ENCODE measurements around the gene RUNX2. TPM values are rescaled to one million over a fixed set of nuclear protein-coding genes. Genes with fewer than 3 reads are reported as not detected.
"Not testable (repeated sequence)": the region's sequence is repeated elsewhere in the genome, so short reads cannot be mapped to it uniquely, and the experiment has no call there.

The RUNX2 gene
- 10 to 100 TPM in 1 of 4 donors, 1 to 10 TPM in 3; 1.4 to 40.4 (median 5.1) TPM for total RNA-seq

DNA sequence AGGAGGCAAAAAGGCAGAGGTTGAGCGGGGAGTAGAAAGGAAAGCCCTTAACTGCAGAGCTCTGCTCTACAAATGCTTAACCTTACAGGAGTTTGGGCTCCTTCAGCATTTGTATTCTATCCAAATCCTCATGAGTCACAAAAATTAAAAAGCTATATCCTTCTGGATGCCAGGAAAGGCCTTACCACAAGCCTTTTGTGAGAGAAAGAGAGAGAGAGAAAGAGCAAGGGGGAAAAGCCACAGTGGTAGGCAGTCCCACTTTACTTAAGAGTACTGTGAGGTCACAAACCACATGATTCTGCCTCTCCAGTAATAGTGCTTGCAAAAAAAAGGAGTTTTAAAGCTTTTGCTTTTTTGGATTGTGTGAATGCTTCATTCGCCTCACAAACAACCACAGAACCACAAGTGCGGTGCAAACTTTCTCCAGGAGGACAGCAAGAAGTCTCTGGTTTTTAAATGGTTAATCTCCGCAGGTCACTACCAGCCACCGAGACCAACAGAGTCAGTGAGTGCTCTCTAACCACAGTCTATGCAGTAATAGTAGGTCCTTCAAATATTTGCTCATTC lies at the start of gene RUNX2:
Gene RUNX2, plus strand, starts transcription at position 375 of the 567 bp plus-strand sequence. CDS start 397 bp downstream, outside the sequence.
- DNase-seq: no peak
- no peaks in the 10 kb centered on the region for H3K36me3 ChIP-seq
- H3K27ac ChIP-seq: no peak within 1 kb of the TSS
- TF ChIP-seq, protein P1, sequence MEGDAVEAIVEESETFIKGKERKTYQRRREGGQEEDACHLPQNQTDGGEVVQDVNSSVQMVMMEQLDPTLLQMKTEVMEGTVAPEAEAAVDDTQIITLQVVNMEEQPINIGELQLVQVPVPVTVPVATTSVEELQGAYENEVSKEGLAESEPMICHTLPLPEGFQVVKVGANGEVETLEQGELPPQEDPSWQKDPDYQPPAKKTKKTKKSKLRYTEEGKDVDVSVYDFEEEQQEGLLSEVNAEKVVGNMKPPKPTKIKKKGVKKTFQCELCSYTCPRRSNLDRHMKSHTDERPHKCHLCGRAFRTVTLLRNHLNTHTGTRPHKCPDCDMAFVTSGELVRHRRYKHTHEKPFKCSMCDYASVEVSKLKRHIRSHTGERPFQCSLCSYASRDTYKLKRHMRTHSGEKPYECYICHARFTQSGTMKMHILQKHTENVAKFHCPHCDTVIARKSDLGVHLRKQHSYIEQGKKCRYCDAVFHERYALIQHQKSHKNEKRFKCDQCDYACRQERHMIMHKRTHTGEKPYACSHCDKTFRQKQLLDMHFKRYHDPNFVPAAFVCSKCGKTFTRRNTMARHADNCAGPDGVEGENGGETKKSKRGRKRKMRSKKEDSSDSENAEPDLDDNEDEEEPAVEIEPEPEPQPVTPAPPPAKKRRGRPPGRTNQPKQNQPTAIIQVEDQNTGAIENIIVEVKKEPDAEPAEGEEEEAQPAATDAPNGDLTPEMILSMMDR (IDR thresholded peaks at IDR 0.05): no peak
- TF ChIP-seq POLR2A (IDR thresholded peaks at IDR 0.05): no peak
- no peaks in the 10 kb centered on the region for H3K4me1 ChIP-seq
- H3K9me3 ChIP-seq: no peaks in the 10 kb centered on the region
- H3K27me3 ChIP-seq: no peaks in the 10 kb centered on the region
- no peak within 1 kb of the TSS for H3K4me3 ChIP-seq

DNA sequence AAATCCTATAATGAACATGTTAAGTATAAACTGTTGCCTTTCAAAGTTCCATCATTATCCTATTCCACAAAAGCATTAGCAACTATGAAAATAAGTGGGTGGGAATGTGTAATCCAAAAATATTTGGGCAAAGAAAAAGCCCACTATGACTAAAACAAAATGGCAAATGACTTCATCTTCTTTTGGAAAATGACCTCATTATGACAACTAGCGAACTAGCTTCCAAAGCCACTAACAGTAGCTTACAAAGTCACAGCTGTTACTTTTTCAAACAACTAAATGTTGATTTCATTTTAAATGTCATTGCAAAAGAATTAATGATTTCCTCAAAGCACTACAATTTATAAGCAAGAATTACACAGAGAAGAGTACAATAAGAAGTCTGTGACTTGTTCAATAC lies 49.8 kb upstream of the RUNX2 start:
- Histone ChIP-seq H3K27ac (no peak overlapping the region), H3K4me1 (no peaks in the 10 kb centered on the region), H3K4me3 (no peak overlapping the region), H3K27me3 (no peaks in the 10 kb centered on the region), H3K9me3 (no peaks in the 10 kb centered on the region), H3K36me3 (no peaks in the 10 kb centered on the region)
- TF ChIP-seq, protein P1 (IDR thresholded peaks at IDR 0.05): no peak
- no peak for TF ChIP-seq POLR2A (IDR thresholded peaks at IDR 0.05)
- no peak for DNase-seq

DNA sequence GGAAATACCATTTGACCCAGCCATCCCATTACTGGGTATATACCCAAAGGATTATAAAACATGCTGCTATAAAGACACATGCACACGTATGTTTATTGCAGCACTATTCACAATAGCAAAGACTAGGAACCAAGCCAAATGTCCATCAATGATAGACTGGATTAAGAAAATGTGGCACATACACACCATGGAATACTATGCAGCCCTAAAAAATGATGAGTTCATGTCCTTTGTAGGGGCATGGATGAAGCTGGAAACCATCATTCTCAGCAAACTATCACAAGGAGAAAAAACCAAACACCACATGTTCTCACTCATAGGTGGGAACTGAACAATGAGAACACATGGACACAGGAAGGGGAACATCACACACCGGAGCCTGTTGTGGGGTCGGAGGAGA lies 41.4 kb upstream of the RUNX2 start:
- H3K4me1 ChIP-seq, H3K4me3 ChIP-seq, H3K27ac ChIP-seq, H3K36me3 ChIP-seq, H3K9me3 ChIP-seq, H3K27me3 ChIP-seq, DNase-seq: not testable (repeated sequence)

DNA sequence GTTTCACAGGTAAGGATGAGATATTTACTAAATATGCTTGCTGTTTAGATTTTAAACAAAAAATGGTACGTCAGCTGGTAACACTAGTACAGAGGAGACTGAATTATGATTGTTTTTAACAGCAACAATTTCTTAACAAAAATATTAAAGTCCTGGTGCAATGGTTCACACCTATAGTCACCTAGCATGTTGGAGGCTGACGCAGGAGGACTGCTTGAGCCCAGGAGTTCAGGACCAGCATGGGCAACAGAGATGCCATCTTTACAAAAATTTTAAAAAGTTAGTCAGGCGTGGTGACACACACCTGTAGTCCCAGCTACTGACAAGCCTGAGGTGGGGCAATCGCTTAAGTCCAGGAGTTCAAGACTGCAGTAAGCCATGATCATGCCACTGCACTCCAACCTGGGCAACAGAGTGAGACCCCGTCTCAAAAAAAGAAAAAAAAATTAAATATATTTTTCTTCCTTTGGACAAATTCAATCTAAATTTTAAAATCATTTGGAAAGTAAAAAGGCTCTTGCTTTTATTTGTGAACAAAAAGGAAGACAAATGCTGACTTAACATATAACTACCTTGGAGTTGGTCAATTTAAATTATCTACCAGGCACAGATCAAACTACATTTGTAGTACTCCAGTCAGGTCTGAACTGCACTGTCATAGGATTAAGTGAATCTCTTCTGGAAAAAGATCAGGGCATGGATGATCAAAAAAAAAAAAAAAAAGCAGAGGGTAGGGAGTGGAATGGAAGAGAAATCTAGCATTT lies 38.2 kb upstream of the RUNX2 start:
- no peak for DNase-seq
- Histone ChIP-seq H3K4me3 (no peak overlapping the region), H3K9me3 (no peaks in the 10 kb centered on the region), H3K27ac (no peak overlapping the region), H3K4me1 (no peaks in the 10 kb centered on the region), H3K36me3 (no peaks in the 10 kb centered on the region), H3K27me3 (no peaks in the 10 kb centered on the region)
- no peak for TF ChIP-seq POLR2A (IDR thresholded peaks at IDR 0.05)
- TF ChIP-seq, protein P1 (IDR thresholded peaks at IDR 0.05): no peak

DNA sequence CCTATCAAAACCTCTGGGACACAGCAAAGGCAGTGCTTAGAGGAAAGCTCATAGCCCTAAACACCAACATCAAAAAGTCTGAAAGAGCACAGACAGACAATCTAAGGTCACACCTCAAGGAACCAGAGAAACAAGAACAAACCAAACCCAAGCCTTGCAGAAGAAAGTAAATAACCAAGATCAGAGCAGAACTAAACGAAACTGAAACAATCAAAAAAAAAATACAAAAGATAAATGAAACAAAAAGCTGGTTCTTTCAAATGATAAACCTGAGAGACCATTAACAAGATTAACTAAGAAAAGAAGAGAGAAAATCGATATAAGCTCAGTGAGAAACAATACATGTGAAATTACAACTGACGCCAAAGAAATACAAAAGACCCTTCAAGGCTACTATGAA lies 34.8 kb upstream of the RUNX2 start:
- H3K27ac ChIP-seq: no peak overlapping the region

DNA sequence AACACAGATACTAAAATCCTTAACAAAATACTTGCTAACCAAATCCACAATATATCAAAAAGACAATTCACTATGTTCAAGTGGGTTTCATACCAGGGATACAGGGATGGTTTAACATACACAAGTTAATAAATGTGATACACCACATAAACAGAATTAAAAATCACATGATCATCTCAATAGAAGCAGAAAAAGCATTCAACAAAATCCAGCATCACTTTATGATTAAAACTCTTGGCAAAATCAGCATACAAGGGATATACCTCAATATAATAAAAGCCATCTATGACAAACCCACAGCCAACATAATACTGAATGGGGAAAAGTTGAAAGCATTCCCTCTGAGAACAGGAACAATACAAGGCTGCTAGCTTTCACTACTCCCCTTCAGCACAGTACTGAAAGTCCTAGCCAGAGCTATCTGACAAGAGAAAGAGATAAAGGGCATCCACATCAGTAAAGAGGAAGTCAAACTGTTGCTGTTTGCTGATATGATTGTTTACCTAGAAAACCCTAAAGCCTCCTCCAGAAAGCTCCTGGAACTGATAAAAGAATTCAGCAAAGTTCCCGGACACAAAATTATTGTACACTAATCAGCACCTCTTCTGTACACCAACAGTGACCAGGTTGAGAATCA lies 33.9 kb upstream of the RUNX2 start:
- not testable (repeated sequence) for H3K27me3 ChIP-seq, DNase-seq, H3K36me3 ChIP-seq, H3K9me3 ChIP-seq, H3K4me3 ChIP-seq, H3K4me1 ChIP-seq
- peak overlapping the region in 1 of 4 donors; percentile 17 for H3K27ac ChIP-seq

More for the DNA sequence above, 34.8 kb upstream of the RUNX2 start:
- H3K4me3 ChIP-seq: no peak overlapping the region
- H3K4me1 ChIP-seq: no peaks in the 10 kb centered on the region
- no peaks in the 10 kb centered on the region for H3K27me3 ChIP-seq
- no peaks in the 10 kb centered on the region for H3K9me3 ChIP-seq
- DNase-seq: no peak
- TF ChIP-seq POLR2A (IDR thresholded peaks at IDR 0.05): no peak
- TF ChIP-seq, protein P1 (IDR thresholded peaks at IDR 0.05): no peak
- no peaks in the 10 kb centered on the region for H3K36me3 ChIP-seq

Measured in Peyer's patch (tissue), 4 donors.